ENCODE data around the gene FBN2. TPM values are rescaled to one million over a fixed set of nuclear protein-coding genes. Genes with fewer than 3 reads are reported as not detected.

Gene FBN2
- total RNA-seq, 1 experiment from 2014 or later: 193 TPM

GRCh38 chr5:128345247-128345646 lies 192.8 kb downstream of the FBN2 start:
- no TSS peak for BruUV-seq (replicated peaks)
- intact Hi-C loops (cut with micrococcal nuclease): loop anchor here (5.0 to 10.0 kb wide), 3 partner anchors 118 to 332 kb away; no protein-coding TSS in a partner anchor

GRCh38 chr5:128343168-128343567 lies 194.9 kb downstream of the FBN2 start:
- H3K36me3 Mint-ChIP-seq (ENCODE audit: insufficient read depth, unreplicated experiment): peaks cover 44% of the 10 kb centered on the region
- no peak for DNase-seq (ENCODE audit: unreplicated experiment)
- CTCF ChIA-PET: no interaction called here
- H3K27me3 Mint-ChIP-seq (ENCODE audit: insufficient read depth, unreplicated experiment): no peaks in the 10 kb centered on the region
- intact Hi-C loops (cut with micrococcal nuclease): loop anchor here (10.0 kb wide), 1 partner anchor 152 kb away; no protein-coding TSS in a partner anchor
- H3K9me3 Mint-ChIP-seq (ENCODE audit: unreplicated experiment): no peaks in the 10 kb centered on the region
- no peak overlapping the region for H3K4me3 Mint-ChIP-seq (ENCODE audit: unreplicated experiment)
- H3K27ac Mint-ChIP-seq (ENCODE audit: low read depth, unreplicated experiment): no peak overlapping the region
- BruUV-seq (replicated peaks): no TSS peak
- POLR2A ChIA-PET: no interaction called here
- no peak for TF ChIP-seq CTCF (IDR thresholded peaks at IDR 0.05; ENCODE audit: unreplicated experiment)
- peaks cover 21% of the 10 kb centered on the region for H3K4me1 Mint-ChIP-seq (ENCODE audit: insufficient read depth, unreplicated experiment)

More at GRCh38 chr5:128345247-128345646, 192.8 kb downstream of the FBN2 start:
- CTCF ChIA-PET: no interaction called here
- peaks cover 31% of the 10 kb centered on the region for H3K4me1 Mint-ChIP-seq (ENCODE audit: insufficient read depth, unreplicated experiment)
- no peak overlapping the region for H3K4me3 Mint-ChIP-seq (ENCODE audit: unreplicated experiment)
- no peak for DNase-seq (ENCODE audit: unreplicated experiment)
- POLR2A ChIA-PET: no interaction called here
- H3K27me3 Mint-ChIP-seq (ENCODE audit: insufficient read depth, unreplicated experiment): no peaks in the 10 kb centered on the region
- H3K27ac Mint-ChIP-seq (ENCODE audit: low read depth, unreplicated experiment): no peak overlapping the region
- TF ChIP-seq CTCF (IDR thresholded peaks at IDR 0.05; ENCODE audit: unreplicated experiment): no peak
- peaks cover 54% of the 10 kb centered on the region for H3K36me3 Mint-ChIP-seq (ENCODE audit: insufficient read depth, unreplicated experiment)
- H3K9me3 Mint-ChIP-seq (ENCODE audit: unreplicated experiment): no peaks in the 10 kb centered on the region

DNA sequence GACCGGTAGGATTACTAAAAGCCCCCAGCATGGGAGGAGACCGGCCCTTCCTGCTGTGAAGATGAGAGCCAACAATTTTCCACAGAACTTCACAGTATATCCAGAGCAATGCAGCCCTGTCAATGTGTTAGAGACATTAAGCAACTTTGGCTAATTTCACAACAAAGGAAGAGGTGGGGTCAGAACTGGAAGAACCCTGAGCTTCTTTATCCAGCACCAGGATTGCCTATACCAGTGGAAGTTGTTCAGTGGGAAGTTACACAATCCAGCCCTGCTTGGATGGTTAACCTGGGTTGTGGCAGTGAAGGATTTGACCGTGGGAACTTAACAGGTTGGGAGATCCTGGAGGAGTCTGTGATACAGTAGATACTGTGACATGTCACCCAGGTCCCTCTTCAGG lies 197.0 kb downstream of the FBN2 start:
- no peak overlapping the region for H3K4me3 Mint-ChIP-seq (ENCODE audit: unreplicated experiment)
- peaks cover 48% of the 10 kb centered on the region for H3K36me3 Mint-ChIP-seq (ENCODE audit: insufficient read depth, unreplicated experiment)
- no peak for TF ChIP-seq CTCF (IDR thresholded peaks at IDR 0.05; ENCODE audit: unreplicated experiment)
- H3K4me1 Mint-ChIP-seq (ENCODE audit: insufficient read depth, unreplicated experiment): peaks cover 21% of the 10 kb centered on the region
- H3K9me3 Mint-ChIP-seq (ENCODE audit: unreplicated experiment): no peaks in the 10 kb centered on the region
- peak overlapping the region; percentile 55 for H3K27ac Mint-ChIP-seq (ENCODE audit: low read depth, unreplicated experiment)
- BruUV-seq (replicated peaks): no TSS peak
- DNase-seq (ENCODE audit: unreplicated experiment): peak; percentile 94
- ChIA-PET CTCF (no interaction called here), POLR2A (interaction anchor here (0.8 to 1.9 kb wide), 5 partner anchors 9 to 1324 kb away, joined by 3 to 6 read pairs (median 3); no protein-coding TSS in a partner anchor)
- no peaks in the 10 kb centered on the region for H3K27me3 Mint-ChIP-seq (ENCODE audit: insufficient read depth, unreplicated experiment)
- intact Hi-C loops (cut with micrococcal nuclease): loop anchor here (10.0 kb wide), 1 partner anchor 154 kb away; no protein-coding TSS in a partner anchor

DNA sequence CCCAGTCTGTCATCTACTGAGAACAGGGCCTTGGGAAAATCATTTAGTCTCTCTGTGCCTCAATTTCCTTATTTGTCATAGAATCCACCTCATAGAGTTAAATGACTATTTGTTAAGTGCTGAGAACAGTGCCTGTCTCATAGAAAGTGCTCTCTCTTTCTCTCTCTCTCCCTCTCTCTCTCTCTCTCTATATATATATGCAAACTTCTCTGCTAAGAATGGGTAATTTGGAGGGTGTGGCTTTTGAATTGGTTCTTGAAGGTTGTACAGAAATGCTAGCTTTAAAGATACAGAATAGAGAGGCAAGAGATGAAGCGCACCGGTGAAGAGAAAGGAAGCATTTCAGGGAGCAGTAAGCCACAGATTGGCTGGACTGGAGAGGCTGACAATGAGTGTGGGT lies 197.4 kb downstream of the FBN2 start:
- Mint-ChIP-seq H3K27me3 (ENCODE audit: insufficient read depth, unreplicated experiment) (no peaks in the 10 kb centered on the region), H3K27ac (ENCODE audit: low read depth, unreplicated experiment) (peak overlapping the region; percentile 55), H3K4me1 (ENCODE audit: insufficient read depth, unreplicated experiment) (peaks cover 21% of the 10 kb centered on the region), H3K4me3 (ENCODE audit: unreplicated experiment) (no peak overlapping the region), H3K36me3 (ENCODE audit: insufficient read depth, unreplicated experiment) (peaks cover 48% of the 10 kb centered on the region), H3K9me3 (ENCODE audit: unreplicated experiment) (no peaks in the 10 kb centered on the region)
- no peak for DNase-seq (ENCODE audit: unreplicated experiment)
- no peak for TF ChIP-seq CTCF (IDR thresholded peaks at IDR 0.05; ENCODE audit: unreplicated experiment)
- BruUV-seq (replicated peaks): no TSS peak
- CTCF ChIA-PET: interaction anchor here (0.7 to 1.1 kb wide), 2 partner anchors 122 to 380 kb away, joined by 3 read pairs; no protein-coding TSS in a partner anchor
- intact Hi-C loops (cut with micrococcal nuclease): loop anchor here (10.0 kb wide), 1 partner anchor 154 kb away; no protein-coding TSS in a partner anchor
- POLR2A ChIA-PET: interaction anchor here (0.8 to 1.9 kb wide), 5 partner anchors 9 to 1324 kb away, joined by 3 to 6 read pairs (median 3); no protein-coding TSS in a partner anchor
